HCT116 (cell line): ENCODE results near the gene CCM2L. TPM values are rescaled to one million over a fixed set of nuclear protein-coding genes. Genes with fewer than 3 reads are reported as not detected.

Experiments used
- ATAC-seq: fragments of 200-7000 bp; cut with Tn5 transposase; 2 replicates; pipeline ENCODE4 v1.9.1; 2020; ENCODE audit warnings: mild to moderate bottlenecking, moderate library complexity
- BruUV-seq: library from RNA; stranded (reverse); fragments of 400-500 nt; replicated peaks from 2 replicates; lab custom pipeline; 2021; lab: Mats Ljungman, UMichigan
- CTCF ChIA-PET: fragments of 300-600 bp; sonication (Branson Sonifier 250); formaldehyde crosslinking; loops from one replicate; lab custom pipeline; 2021; ENCODE audit warnings: antibody characterized with exemption; lab: Charles Lee
- POLR2A ChIA-PET: fragments of 300-600, 350-600 bp; sonication (Branson Sonifier 250); formaldehyde crosslinking; loops from one replicate; lab custom pipeline; 2021; ENCODE audit warnings: antibody characterized with exemption; lab: Charles Lee
- RAD21 ChIA-PET, 2 experiments: fragments of 300-600 bp; sonication (Branson Sonifier 250); formaldehyde crosslinking; loops; one replicate each; lab custom pipeline; 2023; ENCODE audit warnings: low total read pairs in 2 of 2; ENCODE audit not compliant: uncharacterized antibody in 2 of 2, unreplicated experiment in 2 of 2, low non-redundant PET in 1 of 2; lab: Charles Lee
- DNase-seq: peaks from one replicate; pipeline ENCODE4 v3.0.0-alpha.2; 2010; ENCODE audit warnings: low read depth, low spot score
- H2AFZ ChIP-seq: fragments of 200-600 bp; shearing (Covaris generic), sonication (generic); 2 replicates; pipeline ENCODE4 v1.6.1; 2017; ENCODE audit warnings: low read depth, mixed run types, mixed read lengths, antibody characterized with exemption, low read length; ENCODE audit not compliant: poor library complexity, severe bottlenecking
- H3K27ac ChIP-seq: 2 replicates; pipeline ENCODE4 v1.5.1; 2012; ENCODE audit warnings: low read depth, low read length
- H3K27me3 ChIP-seq: fragments of 200-600 bp; sonication (generic); 2 replicates; pipeline ENCODE4 v1.6.1; 2016; ENCODE audit warnings: mixed run types, low read length, mixed read lengths; ENCODE audit not compliant: insufficient read depth
- H3K36me3 ChIP-seq, 2 experiments: fragments of 200-500 bp in 1 of 2; fragments of 200-600 bp in 1 of 2; sonication (Bioruptor generic) in 1 of 2; sonication (generic) in 1 of 2; 2 replicates each; pipeline versions ENCODE4 v1.5.1 to v1.6.1; 2014 to 2016; ENCODE audit warnings: low read length in 2 of 2, inconsistent platforms in 1 of 2, mixed read lengths in 1 of 2, mixed run types in 1 of 2; ENCODE audit not compliant: insufficient read depth in 2 of 2, control insufficient read depth in 1 of 2
- H3K4me1 ChIP-seq, 2 experiments: fragments of 200-600 bp in 1 of 2; sonication (generic) in 1 of 2; 2 replicates each; pipeline versions ENCODE4 v1.5.1 to v1.6.1; 2012 to 2017; ENCODE audit warnings: low read length in 2 of 2, inconsistent platforms in 1 of 2, mild to moderate bottlenecking in 1 of 2, mixed read lengths in 1 of 2, mixed run types in 1 of 2, moderate library complexity in 1 of 2; ENCODE audit not compliant: insufficient read depth in 2 of 2, control insufficient read depth in 1 of 2
- H3K4me2 ChIP-seq: fragments of 200-600 bp; sonication (generic); 2 replicates; pipeline ENCODE4 v1.6.1; 2017; ENCODE audit warnings: mixed run types, low read length, mixed read lengths
- H3K4me3 ChIP-seq, 2 experiments: fragments of 200-600 bp in 1 of 2; sonication (generic) in 1 of 2; replicated peaks in 1 of 2; 2 replicates each; pipeline ENCODE4 v1.5.1; 2011 to 2016; ENCODE audit warnings: low read length in 2 of 2, control low read depth in 1 of 2, low read depth in 1 of 2, mild to moderate bottlenecking in 1 of 2, mixed read lengths in 1 of 2, mixed run types in 1 of 2
- H3K79me2 ChIP-seq: fragments of 200-600 bp; sonication (generic); 2 replicates; pipeline ENCODE4 v1.6.1; 2017; ENCODE audit warnings: mild to moderate bottlenecking, mixed run types, low read length, moderate library complexity, mixed read lengths; ENCODE audit not compliant: insufficient read depth
- H3K9ac ChIP-seq: fragments of 200-600 bp; sonication (generic); 2 replicates; pipeline ENCODE4 v1.6.1; 2016; ENCODE audit warnings: low read length, mixed read lengths
- H3K9me2 ChIP-seq: fragments of 200-600 bp; sonication (generic), shearing (Covaris generic); 2 replicates; pipeline ENCODE4 v1.6.1; 2017; ENCODE audit warnings: mixed run types, mild to moderate bottlenecking, moderate library complexity; ENCODE audit not compliant: insufficient read depth
- H3K9me3 ChIP-seq, 2 experiments: fragments of 200-500 bp in 1 of 2; fragments of 200-600 bp in 1 of 2; sonication (Bioruptor generic) in 1 of 2; sonication (generic) in 1 of 2; 2 replicates each; pipeline ENCODE4 v1.6.1; 2014 to 2017; ENCODE audit warnings: low read length in 2 of 2, mixed read lengths in 2 of 2, inconsistent platforms in 1 of 2, low read depth in 1 of 2, mild to moderate bottlenecking in 1 of 2, mixed run types in 1 of 2, moderate library complexity in 1 of 2; ENCODE audit not compliant: control insufficient read depth in 1 of 2, insufficient read depth in 1 of 2
- H4K20me1 ChIP-seq: fragments of 200-600 bp; sonication (generic), shearing (Covaris generic); 2 replicates; pipeline ENCODE4 v1.6.1; 2017; ENCODE audit warnings: mixed run types, mild to moderate bottlenecking, moderate library complexity; ENCODE audit not compliant: insufficient read depth
- ATF3 ChIP-seq: IDR thresholded peaks from 2 replicates; pipeline ENCODE4 v1.6.1; 2012
- CBX3 ChIP-seq: IDR thresholded peaks from 2 replicates; pipeline ENCODE4 v1.6.1; 2012; ENCODE audit warnings: low read depth
- CEBPB ChIP-seq: IDR thresholded peaks from 2 replicates; pipeline ENCODE4 v1.6.1; 2012; ENCODE audit warnings: low read depth
- CTCF ChIP-seq, 3 experiments: fragments of 200-600 bp in 1 of 3; sonication (generic) in 1 of 3; IDR thresholded peaks in 2 of 3; conservative IDR thresholded peaks in 1 of 3; 2 replicates each; pipeline ENCODE4 v1.5.1; 2012 to 2017; ENCODE audit warnings: low read depth in 2 of 3, low read length in 2 of 3, antibody characterized with exemption in 1 of 3, borderline replicate concordance in 1 of 3, control low read depth in 1 of 3, mild to moderate bottlenecking in 1 of 3, mixed read lengths in 1 of 3, mixed run types in 1 of 3, moderate library complexity in 1 of 3; ENCODE audit not compliant: insufficient read depth in 1 of 3
- EGR1 ChIP-seq: IDR thresholded peaks from 2 replicates; pipeline ENCODE4 v1.6.1; 2012; ENCODE audit warnings: low read depth
- ELF1 ChIP-seq: IDR thresholded peaks from 2 replicates; pipeline ENCODE4 v1.6.1; 2012; ENCODE audit warnings: low read depth, borderline replicate concordance
- EZH2 ChIP-seq: fragments of 200-600 bp; sonication (generic); IDR thresholded peaks from 2 replicates; pipeline ENCODE4 v1.6.1; 2017; ENCODE audit warnings: antibody characterized with exemption, mixed run types
- EZH2phosphoT487 ChIP-seq: fragments of 200-600 bp; IDR thresholded peaks from 2 replicates; pipeline ENCODE4 v1.6.1; 2018; ENCODE audit warnings: antibody characterized with exemption, borderline replicate concordance
- JUND ChIP-seq: IDR thresholded peaks from 2 replicates; pipeline ENCODE4 v1.6.1; 2012
- MAX ChIP-seq: IDR thresholded peaks from 2 replicates; pipeline ENCODE4 v1.6.1; 2012
- RAD21 ChIP-seq: IDR thresholded peaks from 2 replicates; pipeline ENCODE4 v1.6.1; 2012; ENCODE audit warnings: low read depth, mild to moderate bottlenecking
- REST ChIP-seq: IDR thresholded peaks from 2 replicates; pipeline ENCODE4 v1.6.1; 2012; ENCODE audit warnings: low read depth
- SIN3A ChIP-seq: IDR thresholded peaks from 2 replicates; pipeline ENCODE4 v1.6.1; 2012; ENCODE audit warnings: low read depth
- SP1 ChIP-seq: IDR thresholded peaks from 2 replicates; pipeline ENCODE4 v1.6.1; 2012; ENCODE audit warnings: low read depth
- TCF7L2 ChIP-seq: IDR thresholded peaks from 2 replicates; pipeline ENCODE4 v1.7.0; 2011; ENCODE audit warnings: borderline replicate concordance, inconsistent platforms; ENCODE audit not compliant: insufficient read depth, insufficient read length; ENCODE audit errors: extremely low read depth
- YY1 ChIP-seq: IDR thresholded peaks from 2 replicates; pipeline ENCODE4 v1.6.1; 2011; ENCODE audit warnings: low read length, low read depth, moderate library complexity, mild to moderate bottlenecking; ENCODE audit not compliant: insufficient replicate concordance; ENCODE audit errors: extremely low read depth
- ZBTB33 ChIP-seq: IDR thresholded peaks from 2 replicates; pipeline ENCODE4 v1.6.1; 2011; ENCODE audit warnings: mild to moderate bottlenecking, low read length, moderate library complexity; ENCODE audit not compliant: insufficient replicate concordance; ENCODE audit errors: extremely low read depth
- ZFX ChIP-seq: fragments of 450-650 bp; IDR thresholded peaks from 2 replicates; pipeline ENCODE4 v1.6.1; 2017
- ZNF274 ChIP-seq: fragments of 200-500 bp; sonication (Bioruptor generic); IDR thresholded peaks from 2 replicates; pipeline ENCODE4 v1.6.1; 2014; ENCODE audit warnings: mild to moderate bottlenecking, low read depth, low read length, inconsistent platforms
- intact Hi-C: fragments of 100-400 bp; cut with micrococcal nuclease; formaldehyde crosslinking; loops from 2 replicates; pipeline ENCODE4 v1.10.0; 2022
- total RNA-seq: library from RNA; stranded (reverse); gene quantifications from one replicate; pipeline ENCODE4 v1.2.1, GENCODE V29; 2021; ENCODE audit not compliant: unreplicated experiment

Gene CCM2L
- total RNA-seq, 1 experiment from 2014 or later: 1.4 TPM

GRCh38 chr20:32017711-32018251 lies 7.5 kb downstream of the CCM2L start:
- POLR2A ChIA-PET: interaction anchor here (0.8 to 1.4 kb wide), 5 partner anchors 8 to 155 kb away, joined by 3 to 6 read pairs (median 3); no protein-coding TSS in a partner anchor
- TF ChIP-seq CEBPB (no peak), ZFX (no peak), REST (no peak), EZH2 (no peak), ZNF274 (no peak), ATF3 (no peak), RAD21 (peak; percentile 33), SIN3A (no peak), YY1 (no peak), EGR1 (no peak), MAX (peak; percentile 68), ZBTB33 (no peak), JUND (no peak), CBX3 (no peak), EZH2phosphoT487 (no peak), SP1 (no peak), ELF1 (no peak), TCF7L2 (no peak), CTCF (IDR thresholded peaks at IDR 0.05 in 2 of 3, conservative IDR thresholded peaks at IDR 0.05 in 1 of 3; ENCODE audit: borderline replicate concordance in 1 of 3, insufficient read depth in 1 of 3, low read depth in 2 of 3, low read length in 2 of 3) (peak; percentile 32 to 52 (median 35); a peak in 4 of 6 replicates)

More at GRCh38 chr20:32017711-32018251, 7.5 kb downstream of the CCM2L start:
- no TSS peak for BruUV-seq
- Histone ChIP-seq H3K27ac (no peak overlapping the region; the same call in 1 of the 2 replicates), H3K9me3 (no peaks in the 10 kb centered on the region), H3K27me3 (peaks cover 10% of the 10 kb centered on the region), H2AFZ (peak overlapping the region; percentile 95), H3K4me2 (peak overlapping the region; percentile 89), H3K4me1 (peaks cover 9 to 24% of the 10 kb centered on the region in 2 experiments), H3K4me3 (peak overlapping the region; percentile 42 to 55), H3K79me2 (no peaks in the 10 kb centered on the region), H3K36me3 (no peaks in the 10 kb centered on the region), H3K9me2 (no peaks in the 10 kb centered on the region), H3K9ac (0 out of 2 replicates have a peak overlapping the region, but pooled peaks have one; percentile 21), H4K20me1 (no peaks in the 10 kb centered on the region)
- CTCF ChIA-PET: interaction anchor here (0.9 to 2.0 kb wide), 11 partner anchors 9 to 171 kb away, joined by 3 to 27 read pairs (median 7); partner anchors contain the start of gene PDRG1
- ATAC-seq: peak; percentile 71
- RAD21 ChIA-PET: interaction anchor here (0.7 to 1.5 kb wide), 4 partner anchors 65 to 498 kb away, joined by 3 to 6 read pairs (median 4); partner anchors contain the start of gene PDRG1 (in 1 of the 2)
- intact Hi-C loops: loop anchor here (5.0 kb wide), 1 partner anchor 465 kb away; no protein-coding TSS in a partner anchor
- DNase-seq: peak; percentile 79
